ENCODE results near the gene ANKRD50. TPM values are rescaled to one million over a fixed set of nuclear protein-coding genes. Genes with fewer than 3 reads are reported as not detected.

The ANKRD50 gene
- total and polyA plus RNA-seq, 2 of the 13 experiments (the other 11 are each of a cell fraction or from before 2014, with no cell fraction given): 2.4 to 4.4 TPM

DNA sequence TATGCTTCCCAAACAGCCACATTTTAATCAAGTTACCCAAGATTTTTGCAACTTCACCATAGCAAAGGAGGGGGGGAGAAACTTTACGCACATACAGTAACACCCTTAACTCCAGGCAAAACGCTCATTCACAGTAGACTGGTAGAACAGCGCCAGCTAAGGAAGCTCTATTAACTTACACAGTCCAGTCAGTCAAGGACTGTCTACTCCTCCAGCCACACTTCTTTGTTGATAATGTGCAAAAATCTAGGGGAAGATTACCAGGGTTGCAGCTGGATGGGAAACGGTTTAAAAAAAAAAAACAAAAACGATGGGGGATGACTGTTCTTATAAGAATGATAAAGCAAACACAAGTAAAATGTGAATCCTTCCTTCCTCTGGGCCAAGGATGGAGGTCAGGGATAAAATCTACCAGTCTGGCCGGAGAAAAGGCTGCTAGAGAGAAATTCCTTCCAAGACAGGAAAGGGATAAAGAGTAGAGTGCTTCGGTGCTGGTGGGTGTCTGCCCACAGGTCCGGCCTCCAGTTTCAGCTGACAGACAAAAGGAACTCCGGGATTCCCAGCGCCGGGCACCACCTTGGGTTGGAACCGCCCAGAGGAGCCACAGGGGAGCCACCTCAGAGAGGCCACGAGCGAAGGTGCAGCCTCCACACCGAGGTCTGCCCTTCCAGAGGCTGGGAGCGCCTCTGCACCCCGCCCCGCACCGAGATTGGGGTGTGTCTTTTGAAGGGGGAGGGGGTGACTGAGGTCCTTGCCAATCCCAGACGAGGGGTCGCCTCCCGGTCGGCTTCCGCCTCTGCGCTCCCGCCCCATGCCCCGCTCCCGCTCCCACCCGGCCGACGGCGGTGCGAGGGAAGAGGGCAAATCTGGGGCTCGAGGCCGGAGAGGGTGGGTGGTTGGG is 811 bp downstream of the ANKRD50 start (continued):
- TF ChIP-seq PRPF4 (IDR thresholded peaks at IDR 0.05; ENCODE audit: low read depth, low read length, poor library complexity, severe bottlenecking): no peak
- TF ChIP-seq MIER3 (CRISPR knock-in tag; IDR thresholded peaks at IDR 0.05; ENCODE audit: borderline replicate concordance): no peak
- TF ChIP-seq, protein P1, sequence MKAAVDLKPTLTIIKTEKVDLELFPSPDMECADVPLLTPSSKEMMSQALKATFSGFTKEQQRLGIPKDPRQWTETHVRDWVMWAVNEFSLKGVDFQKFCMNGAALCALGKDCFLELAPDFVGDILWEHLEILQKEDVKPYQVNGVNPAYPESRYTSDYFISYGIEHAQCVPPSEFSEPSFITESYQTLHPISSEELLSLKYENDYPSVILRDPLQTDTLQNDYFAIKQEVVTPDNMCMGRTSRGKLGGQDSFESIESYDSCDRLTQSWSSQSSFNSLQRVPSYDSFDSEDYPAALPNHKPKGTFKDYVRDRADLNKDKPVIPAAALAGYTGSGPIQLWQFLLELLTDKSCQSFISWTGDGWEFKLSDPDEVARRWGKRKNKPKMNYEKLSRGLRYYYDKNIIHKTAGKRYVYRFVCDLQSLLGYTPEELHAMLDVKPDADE (CRISPR knock-in tag; IDR thresholded peaks at IDR 0.05): no peak
- TF ChIP-seq PHB2 (IDR thresholded peaks at IDR 0.05; ENCODE audit: partially characterized antibody): no peak
- TF ChIP-seq SAFB2 (CRISPR knock-in tag; IDR thresholded peaks at IDR 0.05; ENCODE audit: borderline replicate concordance, low read depth): no peak
- no peak for TF ChIP-seq ATRX (CRISPR knock-in tag; IDR thresholded peaks at IDR 0.05; ENCODE audit: borderline replicate concordance)
- TF ChIP-seq, protein P2, sequence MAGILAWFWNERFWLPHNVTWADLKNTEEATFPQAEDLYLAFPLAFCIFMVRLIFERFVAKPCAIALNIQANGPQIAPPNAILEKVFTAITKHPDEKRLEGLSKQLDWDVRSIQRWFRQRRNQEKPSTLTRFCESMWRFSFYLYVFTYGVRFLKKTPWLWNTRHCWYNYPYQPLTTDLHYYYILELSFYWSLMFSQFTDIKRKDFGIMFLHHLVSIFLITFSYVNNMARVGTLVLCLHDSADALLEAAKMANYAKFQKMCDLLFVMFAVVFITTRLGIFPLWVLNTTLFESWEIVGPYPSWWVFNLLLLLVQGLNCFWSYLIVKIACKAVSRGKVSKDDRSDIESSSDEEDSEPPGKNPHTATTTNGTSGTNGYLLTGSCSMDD (CRISPR knock-in tag; IDR thresholded peaks at IDR 0.05): no peak
- 0 out of 2 replicates have a peak, but pooled peaks have one; percentile 52 for TF ChIP-seq ZNF709 (CRISPR knock-in tag; IDR thresholded peaks at IDR 0.05)
- TF ChIP-seq, protein P3, sequence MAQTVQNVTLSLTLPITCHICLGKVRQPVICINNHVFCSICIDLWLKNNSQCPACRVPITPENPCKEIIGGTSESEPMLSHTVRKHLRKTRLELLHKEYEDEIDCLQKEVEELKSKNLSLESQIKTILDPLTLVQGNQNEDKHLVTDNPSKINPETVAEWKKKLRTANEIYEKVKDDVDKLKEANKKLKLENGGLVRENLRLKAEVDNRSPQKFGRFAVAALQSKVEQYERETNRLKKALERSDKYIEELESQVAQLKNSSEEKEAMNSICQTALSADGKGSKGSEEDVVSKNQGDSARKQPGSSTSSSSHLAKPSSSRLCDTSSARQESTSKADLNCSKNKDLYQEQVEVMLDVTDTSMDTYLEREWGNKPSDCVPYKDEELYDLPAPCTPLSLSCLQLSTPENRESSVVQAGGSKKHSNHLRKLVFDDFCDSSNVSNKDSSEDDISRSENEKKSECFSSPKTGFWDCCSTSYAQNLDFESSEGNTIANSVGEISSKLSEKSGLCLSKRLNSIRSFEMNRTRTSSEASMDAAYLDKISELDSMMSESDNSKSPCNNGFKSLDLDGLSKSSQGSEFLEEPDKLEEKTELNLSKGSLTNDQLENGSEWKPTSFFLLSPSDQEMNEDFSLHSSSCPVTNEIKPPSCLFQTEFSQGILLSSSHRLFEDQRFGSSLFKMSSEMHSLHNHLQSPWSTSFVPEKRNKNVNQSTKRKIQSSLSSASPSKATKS (CRISPR knock-in tag; IDR thresholded peaks at IDR 0.05): no peak
- TF ChIP-seq ZNF572 (CRISPR knock-in tag; IDR thresholded peaks at IDR 0.05): 0 out of 2 replicates have a peak, but pooled peaks have one; percentile 60
- no peak for TF ChIP-seq ZNF33A (CRISPR knock-in tag; IDR thresholded peaks at IDR 0.05; ENCODE audit: borderline replicate concordance)
- TF ChIP-seq ZNF883 (CRISPR knock-in tag; IDR thresholded peaks at IDR 0.05; ENCODE audit: not compliant biosample characterization): peak; percentile 15
- no peak for TF ChIP-seq NFE2 (CRISPR knock-in tag; IDR thresholded peaks at IDR 0.05)
- no peak for TF ChIP-seq ZNF282 (IDR thresholded peaks at IDR 0.05; ENCODE audit: partially characterized antibody)
- no peak for TF ChIP-seq KLF6 (CRISPR knock-in tag; IDR thresholded peaks at IDR 0.05)
- TF ChIP-seq MZF1 (CRISPR knock-in tag; IDR thresholded peaks at IDR 0.05; ENCODE audit: borderline replicate concordance): no peak
- no peak for TF ChIP-seq CEBPB (IDR thresholded peaks at IDR 0.05; ENCODE audit: borderline replicate concordance, low read depth, low read length)
- no peak for TF ChIP-seq HES4 (CRISPR knock-in tag; IDR thresholded peaks at IDR 0.05; ENCODE audit: borderline replicate concordance)
- no peak for TF ChIP-seq GATAD1 (CRISPR knock-in tag; IDR thresholded peaks at IDR 0.05)
- no peak for TF ChIP-seq ZNF430 (CRISPR knock-in tag; IDR thresholded peaks at IDR 0.05)
- 0 out of 2 replicates have a peak, but pooled peaks have one; percentile 60 for TF ChIP-seq ZBTB7B (CRISPR knock-in tag; IDR thresholded peaks at IDR 0.05)
- TF ChIP-seq HOXA7 (CRISPR knock-in tag; IDR thresholded peaks at IDR 0.05): no peak
- no peak for TF ChIP-seq CC2D1A (CRISPR knock-in tag; IDR thresholded peaks at IDR 0.05)
- TF ChIP-seq NR2F2 (IDR thresholded peaks at IDR 0.05; ENCODE audit: borderline replicate concordance, low read depth): no peak
- TF ChIP-seq ZNF33B (CRISPR knock-in tag; IDR thresholded peaks at IDR 0.05): no peak
- no peak for TF ChIP-seq ZNF264 (CRISPR knock-in tag; IDR thresholded peaks at IDR 0.05)
- no peak for TF ChIP-seq MTA3 (CRISPR knock-in tag; IDR thresholded peaks at IDR 0.05)
- TF ChIP-seq TRIM24 (CRISPR knock-in tag; IDR thresholded peaks at IDR 0.05): no peak
